Sigmoid colon (tissue), 7 donors: ENCODE results near the gene HEPHL1. TPM values are rescaled to one million over a fixed set of nuclear protein-coding genes. Genes with fewer than 3 reads are reported as not detected.

ENCODE experiments used
- DNase-seq: peaks from one replicate; pipeline ENCODE4 v3.0.0-alpha.2; 2019
- H3K27ac ChIP-seq, 4 donors: fragments of 200-600 bp; sonication (generic); one replicate each; pipeline ENCODE4 v1.5.1; 2016 to 2019; ENCODE audit warnings: mild to moderate bottlenecking in 1 of 4
- H3K27me3 ChIP-seq, 3 donors: fragments of 200-600 bp; sonication (generic); one replicate each; pipeline ENCODE4 v1.5.1; 2019; ENCODE audit warnings: mild to moderate bottlenecking in 1 of 3
- H3K36me3 ChIP-seq, 4 donors: fragments of 200-600 bp; sonication (generic); one replicate each; pipeline ENCODE4 v1.5.1; 2016 to 2019
- H3K4me1 ChIP-seq, 4 donors: fragments of 200-600 bp; sonication (generic); one replicate each; pipeline ENCODE4 v1.5.1; 2017 to 2019
- H3K4me3 ChIP-seq, 4 donors: fragments of 200-600 bp; sonication (generic); one replicate each; pipeline ENCODE4 v1.5.1; 2017 to 2019; ENCODE audit warnings: mild to moderate bottlenecking in 2 of 4, moderate library complexity in 1 of 4
- H3K9me3 ChIP-seq, 4 donors: fragments of 200-600 bp in 3 of 4; sonication (generic) in 3 of 4; one replicate each; pipeline versions ENCODE4 v1.5.1 to v1.6.1; 2013 to 2019
- CTCF ChIP-seq, 4 experiments: fragments of 450-650 bp in 3 of 4; fragments of 200-600 bp in 1 of 4; IDR thresholded peaks; one replicate each; pipeline ENCODE4 v1.5.1; 2016 to 2019; ENCODE audit warnings: antibody characterized with exemption in 4 of 4, mild to moderate bottlenecking in 3 of 4, moderate library complexity in 2 of 4
- EP300 ChIP-seq, 4 donors: sonication (generic); formaldehyde crosslinking; IDR thresholded peaks; one replicate each; pipeline ENCODE4 v1.6.1; 2017; ENCODE audit warnings: antibody characterized with exemption in 4 of 4
- POLR2A ChIP-seq, 2 donors: fragments of 450-650 bp; IDR thresholded peaks; one replicate each; pipeline ENCODE4 v1.6.1; 2016; ENCODE audit warnings: antibody characterized with exemption in 2 of 2, mild to moderate bottlenecking in 2 of 2, moderate library complexity in 2 of 2
- POLR2AphosphoS5 ChIP-seq, 4 donors: sonication (generic); formaldehyde crosslinking; IDR thresholded peaks; one replicate each; pipeline ENCODE4 v1.6.1; 2017; ENCODE audit warnings: antibody characterized with exemption in 4 of 4
- WGBS, 2 donors: extraction: QIAGEN DNeasy Blood & Tissue Kit; methylation state at CpG; one replicate each; pipeline ENCODE4 v1.1.7; 2013; 5-methylcytosine and 5-hydroxymethylcytosine counted together
- intact Hi-C: fragments of 100-400 bp; cut with DNase I; formaldehyde crosslinking; loops from one replicate; pipeline ENCODE4 v1.15.1; 2023
- polyA plus RNA-seq, 3 donors: library from polyadenylated mRNA; stranded (reverse); fragments of 200-250 nt; gene quantifications; one replicate each; pipeline ENCODE4 v1.2.3, GENCODE V29; 2013
- total RNA-seq, 4 donors: library from RNA; depleted of rRNA; stranded (reverse); fragments of >200 nt; gene quantifications; one replicate each; pipeline ENCODE4 v1.1.0, GENCODE V29; 2016
- donor health status: healthy with polysubstance abuse.
- donor health status: Bipolar disorder and iron deficiency.
- donor health status: healthy.

HEPHL1 gene
- total and polyA plus RNA-seq, 7 donors, result not detected

GRCh38 chr11:94058630-94059029 is 37.5 kb downstream of the HEPHL1 start:
- intact Hi-C loops, result no loop called here
- H3K4me3 ChIP-seq, result no peak overlapping the region
- H3K27ac ChIP-seq, result no peak overlapping the region
- TF ChIP-seq CTCF (IDR thresholded peaks at IDR 0.05) (no peak), POLR2A (IDR thresholded peaks at IDR 0.05) (no peak), EP300 (IDR thresholded peaks at IDR 0.05) (no peak), POLR2AphosphoS5 (IDR thresholded peaks at IDR 0.05) (no peak)
- H3K27me3 ChIP-seq, result no peaks in the 10 kb centered on the region
- H3K9me3 ChIP-seq, result no peaks in the 10 kb centered on the region
- no peaks in the 10 kb centered on the region for H3K4me1 ChIP-seq
- WGBS, 2 donors, result 92 to 93% methylated on average over 1 of the region's 1 CpG
- no peak for DNase-seq
- no peaks in the 10 kb centered on the region for H3K36me3 ChIP-seq

- no peaks in the 10 kb centered on the region for H3K4me1 ChIP-seq
- no peaks in the 10 kb centered on the region for H3K9me3 ChIP-seq
- H3K4me3 ChIP-seq, result no peak overlapping the region
- no peaks in the 10 kb centered on the region for H3K27me3 ChIP-seq
- intact Hi-C loops, result no loop called here
- no peak for DNase-seq
- TF ChIP-seq EP300 (IDR thresholded peaks at IDR 0.05) (no peak), CTCF (IDR thresholded peaks at IDR 0.05) (no peak), POLR2AphosphoS5 (IDR thresholded peaks at IDR 0.05) (no peak), POLR2A (IDR thresholded peaks at IDR 0.05) (no peak)
- H3K36me3 ChIP-seq, result no peaks in the 10 kb centered on the region
- no peak overlapping the region for H3K27ac ChIP-seq
These were observed 37.9 kb downstream of the HEPHL1 start for GRCh38 chr11:94059065-94059464.

- H3K4me3 ChIP-seq, result no peak overlapping the region
- no peaks in the 10 kb centered on the region for H3K9me3 ChIP-seq
- intact Hi-C loops, result no loop called here
- no peak for TF ChIP-seq CTCF (IDR thresholded peaks at IDR 0.05)
- TF ChIP-seq POLR2AphosphoS5 (IDR thresholded peaks at IDR 0.05), result no peak
- TF ChIP-seq POLR2A (IDR thresholded peaks at IDR 0.05), result no peak
- no peak for TF ChIP-seq EP300 (IDR thresholded peaks at IDR 0.05)
- DNase-seq, result no peak
- H3K36me3 ChIP-seq, result no peaks in the 10 kb centered on the region
- H3K27me3 ChIP-seq, result no peaks in the 10 kb centered on the region
- no peak overlapping the region for H3K27ac ChIP-seq
- no peaks in the 10 kb centered on the region for H3K4me1 ChIP-seq
These were observed 39.2 kb downstream of the HEPHL1 start for GRCh38 chr11:94060401-94060800.

- H3K27me3 ChIP-seq, result no peaks in the 10 kb centered on the region
- WGBS, 2 donors, result 81 to 83% methylated on average over 2 of the region's 2 CpGs
- intact Hi-C loops, result no loop called here
- no peak overlapping the region for H3K4me3 ChIP-seq
- H3K36me3 ChIP-seq, result no peaks in the 10 kb centered on the region
- DNase-seq, result no peak
- H3K9me3 ChIP-seq, result no peaks in the 10 kb centered on the region
- H3K4me1 ChIP-seq, result no peaks in the 10 kb centered on the region
- TF ChIP-seq POLR2A (IDR thresholded peaks at IDR 0.05), result no peak
- TF ChIP-seq POLR2AphosphoS5 (IDR thresholded peaks at IDR 0.05), result no peak
- TF ChIP-seq EP300 (IDR thresholded peaks at IDR 0.05), result no peak
- TF ChIP-seq CTCF (IDR thresholded peaks at IDR 0.05), result no peak
- H3K27ac ChIP-seq, result no peak overlapping the region
These were observed 41.2 kb downstream of the HEPHL1 start for GRCh38 chr11:94062360-94062759.

- Histone ChIP-seq H3K9me3 (peaks cover 0 to 1% (median 0%) of the 10 kb centered on the region in 4 donors), H3K4me3 (no peak overlapping the region), H3K27me3 (no peaks in the 10 kb centered on the region), H3K4me1 (no peaks in the 10 kb centered on the region), H3K36me3 (no peaks in the 10 kb centered on the region), H3K27ac (no peak overlapping the region)
- WGBS, 2 donors, result 39 to 58% methylated on average over 3 of the region's 3 CpGs
- TF ChIP-seq EP300 (IDR thresholded peaks at IDR 0.05), result no peak
- TF ChIP-seq POLR2A (IDR thresholded peaks at IDR 0.05), result no peak
- no peak for TF ChIP-seq POLR2AphosphoS5 (IDR thresholded peaks at IDR 0.05)
- no peak for TF ChIP-seq CTCF (IDR thresholded peaks at IDR 0.05)
- intact Hi-C loops, result no loop called here
- DNase-seq, result no peak
These were observed 45.8 kb downstream of the HEPHL1 start for GRCh38 chr11:94066901-94067429.
